K562 (cell line): ENCODE measurements around the gene MICAL1. TPM values are rescaled to one million over a fixed set of nuclear protein-coding genes. Genes with fewer than 3 reads are reported as not detected.
A peak's percentile ranks its signal among the peaks of the same experiment; 100 is the strongest.

Source experiments
- ATAC-seq: fragments of 200-7000 bp; cut with Tn5 transposase; 3 replicates; pipeline ENCODE4 v1.9.1; 2020; ENCODE audit warnings: moderate library complexity
- BruUV-seq: library from RNA; stranded (reverse); fragments of 400-500 nt; replicated peaks from 2 replicates; lab custom pipeline; 2021; lab: Mats Ljungman, UMichigan
- CTCF ChIA-PET: fragments of 300-600 bp; formaldehyde crosslinking; extraction: SDS; loops from one replicate; lab custom pipeline; 2021; ENCODE audit warnings: low intra/inter-chr PET ratio; lab: Yijun Ruan, JAX
- POLR2A ChIA-PET: fragments of 300-600, 350-650 bp; sonication (Branson Sonifier 250); formaldehyde crosslinking; extraction: SDS; loops from one replicate; lab custom pipeline; 2021; ENCODE audit warnings: antibody characterized with exemption, inconsistent platforms; lab: Yijun Ruan, JAX
- DNase-seq, 4 experiments: peaks; one replicate each; pipeline versions ENCODE4 v3.0.0 to v3.0.0-alpha.2; 2011 to 2018; ENCODE audit warnings: low spot score in 3 of 4, mixed read lengths in 3 of 4; ENCODE audit errors: extremely low read depth in 1 of 4
- FAIRE-seq: peaks from 2 replicates; lab custom pipeline; 2011; peaks lifted over from hg19 to GRCh38; lab: Jason Lieb, UNC
- H2AFZ ChIP-seq: 2 replicates; pipeline ENCODE4 v1.6.0; 2011; ENCODE audit warnings: low read depth, low read length, control low read depth, inconsistent platforms
- H3K27ac ChIP-seq: fragments of 200-600 bp; 3 replicates; pipeline ENCODE4 v1.8.0; 2011; ENCODE audit warnings: low read depth, mild to moderate bottlenecking, control low read depth, inconsistent platforms, low read length, moderate library complexity, mixed read lengths; ENCODE audit errors: extremely low read depth
- H3K27me3 ChIP-seq, 2 experiments: fragments of 300-600 bp in 1 of 2; 2 replicates in 1 of 2; 3 replicates in 1 of 2; pipeline versions ENCODE4 v1.6.0 to v1.8.0; 2011; ENCODE audit warnings: inconsistent platforms in 2 of 2, low read length in 2 of 2, mild to moderate bottlenecking in 1 of 2, mixed read lengths in 1 of 2, moderate library complexity in 1 of 2; ENCODE audit not compliant: control insufficient read depth in 2 of 2, insufficient read depth in 2 of 2
- H3K36me3 ChIP-seq: fragments of 300-600 bp; 3 replicates; pipeline ENCODE4 v1.8.0; 2011; ENCODE audit warnings: mild to moderate bottlenecking, low read length, inconsistent platforms; ENCODE audit not compliant: control insufficient read depth, insufficient read depth
- H3K4me1 ChIP-seq, 2 experiments: fragments of 200-600 bp in 1 of 2; replicated peaks in 1 of 2; 2 replicates in 1 of 2; 3 replicates in 1 of 2; pipeline versions ENCODE4 v1.5.1 to v1.8.0; 2011; ENCODE audit warnings: inconsistent platforms in 2 of 2, low read length in 2 of 2, mild to moderate bottlenecking in 1 of 2, mixed read lengths in 1 of 2, moderate library complexity in 1 of 2; ENCODE audit not compliant: control insufficient read depth in 2 of 2, insufficient read depth in 2 of 2
- H3K4me2 ChIP-seq: 2 replicates; pipeline ENCODE4 v1.6.1; 2011; ENCODE audit warnings: low read length, control low read depth, inconsistent platforms, mixed read lengths; ENCODE audit not compliant: insufficient read depth
- H3K4me3 ChIP-seq: fragments of 200-600 bp; sonication (generic), shearing (Covaris generic); 2 replicates; pipeline ENCODE4 v1.5.1; 2016; ENCODE audit warnings: control low read depth, inconsistent platforms
- H3K79me2 ChIP-seq: fragments of 200-600 bp; 3 replicates; pipeline ENCODE4 v1.8.0; 2011; ENCODE audit warnings: low read length, inconsistent platforms; ENCODE audit not compliant: control insufficient read depth, insufficient read depth
- H3K9ac ChIP-seq, 2 experiments: 2 replicates each; pipeline versions ENCODE4 v1.6.0 to v1.6.1; 2011; ENCODE audit warnings: low read depth in 2 of 2, low read length in 2 of 2, control low read depth in 1 of 2, inconsistent platforms in 1 of 2, mild to moderate bottlenecking in 1 of 2, mixed read lengths in 1 of 2; ENCODE audit not compliant: insufficient read depth in 1 of 2
- H3K9me1 ChIP-seq: one replicate; pipeline ENCODE4 v1.6.0; 2011; ENCODE audit warnings: inconsistent platforms, mild to moderate bottlenecking, low read length, moderate library complexity; ENCODE audit not compliant: control insufficient read depth, insufficient read depth
- H3K9me3 ChIP-seq: replicated peaks from 2 replicates; pipeline ENCODE4 v1.5.1; 2011; ENCODE audit warnings: low read depth, low read length, inconsistent platforms; ENCODE audit not compliant: control insufficient read depth, insufficient read depth
- H4K20me1 ChIP-seq: replicated peaks from 2 replicates; pipeline ENCODE4 v1.6.1; 2011; ENCODE audit warnings: low read length, inconsistent platforms, mixed read lengths; ENCODE audit not compliant: control insufficient read depth, insufficient read depth
- DEAF1 ChIP-seq: fragments of 450-650 bp; formaldehyde crosslinking; IDR thresholded peaks from 2 replicates; pipeline ENCODE4 v1.4.0; 2020; ENCODE audit warnings: mild to moderate bottlenecking, moderate library complexity
- POLR2G ChIP-seq: fragments of 200-400 bp; formaldehyde crosslinking; IDR thresholded peaks from 2 replicates; pipeline ENCODE4 v1.6.1; 2017; ENCODE audit warnings: low read depth, mild to moderate bottlenecking, antibody characterized with exemption, low read length, moderate library complexity
- WGBS: fragments of 100-300 bp; shearing (Covaris generic); methylation state at CpG from one replicate; pipeline ENCODE4 v1.1.6; 2016; ENCODE audit warnings: low coverage, mixed read lengths; ENCODE audit not compliant: insufficient coverage; ENCODE audit errors: missing lambda C conversion rate; 5-methylcytosine and 5-hydroxymethylcytosine counted together
- in situ Hi-C: fragments of 300-500 bp; cut with MboI; formaldehyde crosslinking; loops from 4 replicates; pipeline ENCODE4 v1.15.0; 2018; ENCODE audit warnings: inconsistent platforms, mixed read lengths
- intact Hi-C: fragments of 100-400 bp; cut with micrococcal nuclease; formaldehyde crosslinking; loops from 2 replicates; pipeline ENCODE4 v1.14.2; 2022
- polyA plus RNA-seq, 8 experiments: library from polyadenylated mRNA; depleted of rRNA in 4 of 8; stranded (reverse) in 5 of 8; unstranded in 3 of 8; fragments of >200 nt; fragmentation: Nextera tagmentation in 2 of 8; fragmentation: Illumina TruSeq in 1 of 8; extraction: Ambion mirVana in 2 of 8; extraction: Trizol in 1 of 8; gene quantifications; 2 replicates each; pipeline versions ENCODE4 v1.2.1 to v1.2.3, GENCODE V29; 2011 to 2014; ENCODE audit warnings: inconsistent platforms in 1 of 8, missing spikeins in 1 of 8
- total RNA-seq, 7 experiments: library from RNA; depleted of rRNA in 6 of 7; stranded (reverse); fragments of >200 nt in 6 of 7; fragmentation: Illumina TruSeq in 2 of 7; extraction: Trizol in 2 of 7; gene quantifications; 2 replicates each; pipeline versions ENCODE4 v1.2.1 to v1.2.3, GENCODE V29; 2011 to 2021; ENCODE audit warnings: low replicate concordance in 1 of 7

MICAL1 gene
- total and polyA plus RNA-seq, 9 of the 15 experiments (the other 6 are each of a cell fraction or from before 2014, with no cell fraction given): 0.07 to 15.2 (median 7.0) TPM

GRCh38 chr6:109453594-109454495 is 1.7 kb downstream of the MICAL1 start:
- POLR2A ChIA-PET: interaction anchor here (0.6 to 8.2 kb wide), 6 partner anchors 10 to 686 kb away, joined by 3 to 92 read pairs (median 4); partner anchors contain the start of genes CD164, PPIL6 and SMPD2
- in situ Hi-C loops: no loop called here
- CTCF ChIA-PET: no interaction called here
- DNase-seq (no peak), ATAC-seq (no peak), FAIRE-seq (no peak)
- Histone ChIP-seq H3K9ac (peak overlapping the region in 1 of 2 experiments; percentile 70; a peak in 2 of 4 replicates), H3K36me3 (no peaks in the 10 kb centered on the region), H3K4me1 (peaks cover 5 to 45% of the 10 kb centered on the region in 2 experiments; a peak in 4 of 5 replicates), H3K4me2 (no peak overlapping the region), H3K9me1 (no peaks in the 10 kb centered on the region), H3K27me3 (no peaks in the 10 kb centered on the region), H3K27ac (no peak overlapping the region), H2AFZ (no peak overlapping the region), H3K79me2 (no peaks in the 10 kb centered on the region), H3K9me3 (no peaks in the 10 kb centered on the region), H4K20me1 (no peaks in the 10 kb centered on the region), H3K4me3 (no peak overlapping the region)
- no peak for TF ChIP-seq DEAF1 (CRISPR knock-in tag)
- TF ChIP-seq POLR2G: peak; percentile 56; the same call in 1 of the 2 replicates
- 92% methylated on average over 27 of the region's 27 CpGs for WGBS
- BruUV-seq: no TSS peak
- intact Hi-C loops: no loop called here
